Jurkat, Clone E6-1 (cell line): ENCODE results near the gene HM13.
A peak's percentile ranks its signal among the peaks of the same experiment; 100 is the strongest.
"Not testable (repeated sequence)": the region's sequence is repeated elsewhere in the genome, so short reads cannot be mapped to it uniquely, and the experiment has no call there.

Source experiments
- DNase-seq: peaks from one replicate; pipeline ENCODE4 v3.0.0-alpha.2; 2011; ENCODE audit warnings: low read depth, low spot score
- H3K4me3 ChIP-seq: 2 replicates; pipeline ENCODE4 v1.5.1; 2011; ENCODE audit warnings: mild to moderate bottlenecking, low read length, control low read depth, moderate library complexity

The HM13 gene

DNA sequence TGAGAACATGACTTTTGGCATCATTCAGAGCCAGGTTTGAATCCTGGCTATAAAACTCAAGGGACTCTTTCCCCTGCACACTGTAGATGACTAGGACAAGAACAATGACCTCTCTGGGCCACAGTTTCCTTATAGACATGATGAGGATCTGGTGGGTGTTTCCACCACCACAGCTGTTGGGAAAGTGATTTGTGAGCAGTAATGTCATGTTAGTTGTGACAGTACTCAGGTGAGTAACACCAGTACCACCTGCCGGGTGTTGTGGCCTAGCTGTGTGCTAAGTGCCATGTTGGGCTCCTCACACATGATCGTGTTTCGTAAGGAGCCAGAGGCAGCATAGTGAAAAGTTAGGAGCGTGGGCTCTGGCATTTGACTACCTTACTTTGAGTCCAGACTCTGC lies 24.1 kb downstream of the HM13 start:
- no peak overlapping the region for H3K4me3 ChIP-seq
- no peak for DNase-seq

DNA sequence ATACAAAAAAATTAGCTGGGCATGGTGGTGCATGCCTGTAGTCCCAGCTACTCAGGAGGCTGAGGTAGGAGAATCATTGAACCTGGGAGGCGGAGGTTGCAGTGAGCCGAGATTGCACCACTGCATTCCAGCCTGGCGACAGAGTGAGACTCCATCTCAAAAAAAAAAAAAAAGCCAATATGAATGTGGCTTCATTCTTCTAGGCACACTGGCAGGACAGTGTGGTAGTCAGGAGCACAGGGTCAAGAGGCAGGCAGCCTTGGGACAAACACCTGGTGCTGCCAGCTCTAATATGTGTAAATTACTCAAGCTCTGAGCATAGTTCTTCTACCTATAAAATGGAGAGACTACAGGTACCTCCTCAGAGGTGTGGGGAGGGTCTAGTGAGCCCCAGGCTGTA lies 25.4 kb downstream of the HM13 start:
- not testable (repeated sequence) for H3K4me3 ChIP-seq

DNA sequence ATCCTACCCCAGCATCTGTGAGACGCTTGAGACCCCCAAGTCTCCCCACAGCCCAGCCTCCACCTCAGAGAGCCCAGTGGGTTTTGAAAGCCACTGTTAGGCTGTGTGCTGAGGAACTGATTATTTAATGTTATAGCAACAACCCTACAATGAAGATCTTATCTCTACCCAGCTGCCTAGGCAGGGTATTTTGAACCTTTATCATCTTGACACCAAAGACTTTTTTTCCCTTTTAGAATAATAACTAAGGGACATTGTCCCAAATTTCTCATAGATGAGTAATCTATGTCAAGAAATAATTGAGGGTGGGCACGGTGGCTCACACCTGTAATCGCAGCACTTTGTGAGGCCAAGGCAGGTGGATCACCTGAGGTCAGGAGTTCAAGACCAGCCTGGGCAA lies 26.2 kb downstream of the HM13 start:
- H3K4me3 ChIP-seq = no peak overlapping the region
- no peak for DNase-seq

More for the DNA sequence above, 25.4 kb downstream of the HM13 start:
- DNase-seq = not testable (repeated sequence)

DNA sequence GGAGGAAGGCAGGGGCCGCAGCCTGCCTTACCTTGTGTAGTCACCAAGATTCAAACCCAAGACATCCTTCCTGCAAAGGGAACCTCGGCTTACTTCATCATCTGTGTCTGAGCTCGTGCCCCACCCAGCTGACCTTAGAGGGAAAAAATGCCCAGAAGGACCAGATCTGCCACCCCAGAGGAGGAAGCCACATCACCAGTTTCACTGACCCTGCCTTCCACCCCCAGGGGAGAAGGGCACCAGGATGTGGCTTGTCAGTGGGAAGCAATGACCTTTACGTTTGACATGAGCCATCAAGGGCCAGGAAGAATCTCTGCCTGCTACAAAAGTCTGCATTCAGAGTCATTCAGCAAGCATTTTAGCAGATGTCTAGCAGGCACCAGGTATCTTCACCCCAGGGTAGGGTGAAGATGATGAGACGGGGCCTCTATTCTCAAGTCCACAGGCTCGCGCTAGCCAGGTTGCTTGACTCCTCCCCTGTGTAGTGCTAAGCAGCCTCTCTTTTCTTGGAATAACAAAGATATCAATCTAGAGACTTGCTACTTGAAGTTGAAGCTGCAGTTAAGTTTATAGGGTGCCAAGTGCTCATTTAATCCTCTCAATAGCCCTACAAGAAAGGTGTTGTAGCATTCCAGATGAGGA lies 28.1 kb downstream of the HM13 start:
- no peak for DNase-seq
- H3K4me3 ChIP-seq = peak overlapping the region; percentile 40

DNA sequence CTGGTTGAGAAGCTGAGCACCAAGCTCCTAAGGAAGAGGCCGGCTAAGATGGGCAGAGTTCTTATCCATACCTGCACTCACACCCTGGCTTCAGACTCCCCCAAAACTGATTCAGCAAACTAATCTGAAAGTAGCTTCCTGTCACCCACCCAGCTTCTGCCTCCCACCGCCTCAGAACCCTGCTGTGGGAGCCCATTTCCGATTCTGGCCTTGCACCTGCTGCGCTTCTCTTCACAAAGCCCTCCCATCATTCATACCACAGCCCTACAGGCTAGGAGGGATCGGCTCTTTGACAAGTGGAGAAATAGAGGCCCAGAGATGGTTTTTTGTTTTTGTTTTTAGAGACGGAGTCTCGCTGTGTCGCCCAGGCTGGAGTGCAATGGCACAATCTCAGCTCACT lies 28.7 kb downstream of the HM13 start:
- H3K4me3 ChIP-seq = peak overlapping the region; percentile 40
- peak; percentile 91 for DNase-seq

DNA sequence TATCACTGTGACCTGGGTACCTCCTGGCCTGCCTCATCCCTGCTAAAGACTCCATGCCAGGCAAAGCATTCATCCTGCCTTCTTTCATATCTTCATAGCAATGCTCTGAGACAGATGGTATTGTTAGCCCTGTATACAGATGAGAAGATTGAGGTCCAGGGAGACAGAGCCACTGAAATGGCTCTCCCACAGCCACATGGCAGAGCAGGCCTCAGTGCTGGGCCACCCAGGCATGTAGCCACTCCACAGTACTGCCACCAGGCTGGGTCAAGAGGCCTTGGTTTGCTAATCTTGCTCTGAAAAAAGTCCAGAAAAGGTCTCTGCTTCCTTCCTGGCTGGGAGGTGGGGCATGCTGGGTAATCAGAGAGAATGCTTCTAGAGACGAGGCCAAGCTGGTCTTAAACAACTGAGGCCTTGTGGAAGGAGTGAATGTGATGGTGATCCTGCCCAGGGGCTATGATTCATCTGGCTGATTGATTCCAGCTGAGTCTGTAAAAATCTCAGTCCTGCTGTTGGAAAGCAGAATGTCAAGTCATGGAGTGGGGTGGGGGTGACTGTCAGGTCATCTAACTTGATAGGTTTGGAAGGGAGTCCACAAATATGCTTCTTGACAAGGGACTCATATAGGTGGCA lies 29.8 kb downstream of the HM13 start:
- DNase-seq = no peak
- no peak overlapping the region for H3K4me3 ChIP-seq

DNA sequence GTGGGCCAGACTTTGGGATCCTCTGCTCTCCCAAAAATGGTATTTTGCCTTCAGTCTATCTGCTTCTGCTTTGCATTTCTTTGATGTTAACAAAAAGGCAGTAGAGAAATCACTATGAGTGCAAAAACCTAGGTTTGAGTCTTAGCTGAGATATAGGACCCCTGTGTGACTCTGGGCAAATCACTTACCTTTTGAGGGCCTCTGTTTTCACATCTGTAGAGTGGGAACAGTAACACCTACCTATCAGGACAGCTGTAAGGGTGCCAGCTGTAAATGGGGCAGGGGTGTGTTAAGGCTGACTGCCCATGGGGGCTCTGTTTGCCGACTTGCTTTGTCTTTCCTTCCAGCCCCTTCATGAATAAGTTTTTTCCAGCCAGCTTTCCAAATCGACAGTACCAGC lies 30.4 kb downstream of the HM13 start:
- H3K4me3 ChIP-seq = no peak overlapping the region
- no peak for DNase-seq

DNA sequence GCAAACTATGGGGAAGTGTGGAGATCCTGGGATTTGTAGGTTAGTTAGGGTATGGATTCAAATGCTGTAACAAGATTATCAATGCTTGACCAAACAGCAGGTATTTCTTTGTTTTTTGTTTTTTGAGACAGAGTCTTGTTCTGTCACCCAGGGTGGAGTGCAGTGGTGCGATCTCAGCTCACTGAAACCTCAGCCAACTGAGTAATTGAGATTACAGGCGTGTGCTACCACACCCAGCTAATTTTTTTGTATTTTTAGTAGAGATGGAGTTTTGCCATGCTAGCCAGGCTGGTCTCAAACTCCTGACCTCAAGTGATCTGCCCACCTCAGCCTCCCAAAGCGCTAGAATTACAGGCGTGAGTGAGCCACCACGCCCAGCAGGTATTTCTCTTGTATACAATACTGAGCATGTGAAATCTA lies 31.4 kb downstream of the HM13 start:
- not testable (repeated sequence) for H3K4me3 ChIP-seq, DNase-seq

DNA sequence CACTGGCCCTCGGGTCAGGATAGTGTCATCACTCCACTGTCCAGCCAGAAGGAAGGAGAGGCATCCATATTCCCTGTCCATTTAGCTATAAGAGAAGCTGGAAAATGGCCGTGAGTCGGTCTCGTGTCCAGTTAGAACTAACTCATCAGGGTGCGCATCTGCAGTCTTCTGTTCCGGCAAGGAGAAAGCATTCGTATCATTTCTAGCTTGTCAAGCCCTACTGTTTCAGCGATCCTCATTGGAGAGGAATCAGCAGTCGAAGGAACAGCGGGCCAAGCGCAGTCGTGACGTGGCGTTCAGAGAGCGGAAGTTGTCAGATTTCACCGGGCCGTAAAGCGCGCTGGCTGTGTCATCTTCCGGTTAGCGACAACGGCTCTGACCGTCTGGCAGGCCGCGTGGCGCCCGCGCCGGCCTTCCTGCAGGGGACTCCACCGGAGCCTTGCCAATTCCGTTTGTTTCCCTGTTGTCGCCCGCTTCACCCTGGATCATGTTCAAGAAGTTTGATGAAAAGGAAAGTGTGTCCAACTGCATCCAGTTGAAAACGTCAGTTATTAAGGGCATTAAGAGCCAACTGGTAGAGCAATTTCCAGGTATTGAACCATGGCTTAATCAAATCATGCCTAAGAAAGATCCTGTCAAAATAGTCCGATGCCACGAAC lies 32.9 kb downstream of the HM13 start:
- peak overlapping the region; percentile 81 for H3K4me3 ChIP-seq
- DNase-seq = peak; percentile 88

DNA sequence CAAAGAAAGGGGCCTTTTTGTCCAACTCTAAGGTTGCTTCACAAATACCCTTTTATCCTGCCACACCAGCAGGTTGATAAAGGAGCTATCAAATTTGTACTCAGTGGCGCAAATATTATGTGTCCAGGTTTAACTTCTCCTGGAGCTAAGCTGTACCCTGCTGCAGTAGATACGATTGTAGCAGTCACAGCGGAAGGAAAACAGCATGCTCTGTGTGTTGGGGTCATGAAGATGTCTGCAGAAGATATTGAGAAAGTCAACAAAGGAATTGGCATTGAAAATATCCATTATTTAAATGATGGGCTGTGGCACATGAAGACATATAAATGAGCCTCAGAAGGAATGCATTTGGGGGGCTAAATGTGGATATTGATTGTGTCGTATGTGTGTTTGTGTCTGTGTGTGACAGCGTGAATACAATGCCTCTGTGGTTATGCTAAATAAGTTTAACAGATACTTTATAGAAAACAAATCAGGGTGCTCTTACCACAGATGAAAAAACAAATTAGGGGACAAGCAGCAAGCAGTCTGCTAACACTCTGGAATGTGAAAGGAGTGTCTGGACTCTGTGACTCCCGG lies 33.6 kb downstream of the HM13 start:
- H3K4me3 ChIP-seq = peak overlapping the region; percentile 81
- no peak for DNase-seq

DNA sequence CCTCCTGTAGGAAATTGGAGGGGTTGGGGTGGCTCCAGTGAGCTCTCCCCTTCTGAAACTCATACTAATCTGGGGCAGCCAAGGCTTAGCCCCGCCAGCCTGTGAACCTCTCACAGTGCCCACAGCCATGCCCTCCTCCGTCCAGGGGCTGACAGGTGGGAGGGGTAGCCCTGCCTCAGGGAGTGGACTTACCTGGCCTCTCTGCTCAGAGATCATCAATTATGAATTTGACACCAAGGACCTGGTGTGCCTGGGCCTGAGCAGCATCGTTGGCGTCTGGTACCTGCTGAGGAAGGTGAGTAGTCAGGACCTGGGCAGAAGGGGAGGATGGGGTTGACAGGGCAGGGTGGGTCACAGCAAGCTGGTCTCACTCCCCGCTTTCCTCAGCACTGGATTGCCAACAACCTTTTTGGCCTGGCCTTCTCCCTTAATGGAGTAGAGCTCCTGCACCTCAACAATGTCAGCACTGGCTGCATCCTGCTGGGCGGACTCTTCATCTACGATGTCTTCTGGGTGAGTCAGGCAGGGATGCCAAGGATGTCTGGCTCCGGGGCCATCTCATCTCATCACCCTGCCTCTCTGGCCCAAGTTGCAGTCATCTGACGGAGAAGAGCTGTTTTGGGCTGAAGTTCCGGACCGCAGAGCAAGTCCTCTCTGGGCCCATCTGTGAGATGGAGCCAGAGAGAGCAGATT lies 34.7 kb downstream of the HM13 start:
- no peak for DNase-seq
- peak overlapping the region; percentile 81; the same call in 1 of the 2 replicates for H3K4me3 ChIP-seq

DNA sequence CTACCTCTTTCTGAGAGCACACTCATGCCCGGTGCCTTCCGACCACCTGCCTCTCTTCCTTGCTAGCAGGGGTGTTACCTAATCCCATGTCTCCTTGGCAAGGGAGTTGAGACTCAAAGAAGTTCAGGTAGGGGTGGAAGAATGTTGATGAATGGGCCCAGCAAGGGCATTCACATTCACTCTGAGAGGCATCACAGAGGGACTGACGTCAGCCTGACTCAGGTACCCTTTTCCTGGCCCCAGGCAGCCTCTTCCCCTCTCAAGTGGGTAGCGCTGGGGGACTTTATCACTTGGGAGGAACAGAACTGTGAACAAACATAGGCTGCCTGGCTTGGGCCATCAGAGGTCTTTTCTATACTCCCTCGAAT lies 35.3 kb downstream of the HM13 start:
- no peak overlapping the region for H3K4me3 ChIP-seq
- no peak for DNase-seq

DNA sequence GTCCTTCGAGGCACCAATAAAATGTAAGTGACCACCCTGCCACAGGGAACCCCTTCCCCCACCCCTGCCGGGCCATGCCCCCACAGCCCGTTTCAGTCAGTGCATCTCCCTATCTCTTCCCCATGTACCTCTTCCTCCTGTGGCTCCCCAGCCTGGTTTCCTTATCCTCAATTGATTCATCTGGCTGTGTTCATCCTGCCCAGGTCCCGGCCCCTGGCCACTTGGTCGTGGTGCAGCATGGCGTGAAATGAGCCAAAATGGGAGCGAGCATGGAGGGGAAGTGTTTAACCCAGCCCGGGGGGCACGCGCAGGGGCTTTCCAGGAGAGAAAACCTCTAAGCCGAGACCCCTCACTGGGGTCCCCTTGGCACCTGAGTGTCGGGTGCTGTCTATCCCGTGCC lies 35.9 kb downstream of the HM13 start:
- DNase-seq = no peak
- no peak overlapping the region for H3K4me3 ChIP-seq

DNA sequence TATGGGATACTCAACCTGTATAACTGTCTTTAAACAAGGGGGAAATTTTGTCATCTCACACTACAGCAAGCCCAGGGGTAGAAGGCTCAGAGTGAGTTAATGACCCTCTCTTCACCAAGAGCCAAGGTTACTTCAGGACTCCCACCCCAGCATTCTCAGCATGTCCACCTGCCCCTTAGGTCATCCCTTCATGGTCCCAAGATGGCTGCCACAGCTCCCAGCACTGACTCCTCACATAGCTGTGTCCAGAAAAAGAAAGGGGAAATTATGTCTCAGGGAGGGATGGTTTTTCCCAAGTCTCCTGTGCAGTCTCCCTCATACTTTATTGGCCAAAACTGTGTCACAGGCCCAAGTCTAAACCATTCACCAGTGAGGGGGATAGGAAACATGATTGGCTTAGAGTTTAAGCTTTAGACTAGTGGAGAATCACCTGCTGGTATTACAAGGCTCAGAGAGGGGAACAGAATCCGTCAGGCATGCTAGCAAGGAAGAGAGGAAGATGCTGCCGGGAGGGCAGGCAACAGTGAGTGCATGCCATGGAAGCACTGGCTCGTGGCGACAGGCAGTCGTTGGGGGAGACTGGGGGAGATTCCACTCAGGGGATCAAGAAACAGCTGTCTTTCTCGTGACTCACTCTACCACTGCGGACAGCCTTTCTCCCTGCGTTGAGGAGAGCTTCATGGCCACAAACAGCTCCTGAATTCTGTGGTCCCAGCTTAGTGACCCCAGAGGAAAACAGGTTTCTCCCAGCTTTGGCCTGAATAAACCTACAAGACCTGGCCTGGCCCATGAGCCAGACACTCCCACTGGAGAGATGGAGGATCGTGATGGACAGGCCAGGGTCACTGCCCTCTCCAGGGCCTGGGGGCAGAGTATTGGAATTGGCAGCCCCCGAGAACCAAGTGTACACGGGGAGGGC lies 37.2 kb downstream of the HM13 start:
- H3K4me3 ChIP-seq = no peak overlapping the region
- DNase-seq = no peak

DNA sequence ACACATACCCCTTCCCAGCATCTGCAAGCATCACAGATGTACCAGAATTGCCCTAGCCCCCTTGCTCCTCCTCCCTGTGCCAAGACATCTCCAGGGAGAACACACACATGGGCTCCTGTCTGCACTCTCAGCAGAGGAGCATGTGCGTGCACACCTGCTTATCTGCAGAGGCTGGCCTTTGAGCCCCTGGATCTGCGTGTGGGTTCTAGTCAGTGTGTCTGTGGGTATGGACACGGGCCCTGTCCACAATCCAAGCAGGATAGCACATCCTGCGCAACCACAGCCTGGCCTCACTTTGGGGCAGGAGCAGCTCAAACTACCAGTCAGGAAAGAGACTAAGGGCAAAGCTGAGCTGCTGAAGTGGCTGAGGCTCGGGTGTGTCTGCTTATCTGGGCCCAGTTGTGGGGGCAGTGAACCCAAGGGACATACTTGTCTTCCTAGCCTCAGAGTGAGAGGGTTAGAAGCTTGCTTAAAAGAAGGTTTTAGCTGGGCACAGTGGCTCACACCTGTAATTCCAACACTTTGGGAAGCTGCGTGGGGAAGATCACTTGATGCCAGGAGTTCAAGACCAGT lies 41.0 kb downstream of the HM13 start:
- no peak overlapping the region for H3K4me3 ChIP-seq
- no peak for DNase-seq

DNA sequence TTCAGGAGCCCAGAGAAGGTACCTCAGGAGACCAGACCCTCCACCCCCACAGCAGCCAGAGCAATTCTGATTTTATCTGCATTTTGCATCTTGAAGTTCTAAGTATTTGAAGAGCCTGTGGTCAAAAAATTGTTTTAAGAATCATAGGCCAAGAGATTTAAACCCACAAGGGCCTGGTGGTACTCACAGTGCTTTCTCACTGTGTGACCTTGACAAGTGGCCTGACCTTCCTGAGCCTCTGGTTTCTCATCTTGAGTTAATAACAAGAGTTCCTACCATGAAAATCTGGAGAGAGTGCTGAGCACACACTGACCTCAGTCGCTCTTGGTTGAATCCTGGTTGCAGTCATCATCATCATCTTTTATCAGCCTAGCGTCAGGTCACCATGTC lies 45.5 kb downstream of the HM13 start:
- DNase-seq = no peak
- H3K4me3 ChIP-seq = no peak overlapping the region

DNA sequence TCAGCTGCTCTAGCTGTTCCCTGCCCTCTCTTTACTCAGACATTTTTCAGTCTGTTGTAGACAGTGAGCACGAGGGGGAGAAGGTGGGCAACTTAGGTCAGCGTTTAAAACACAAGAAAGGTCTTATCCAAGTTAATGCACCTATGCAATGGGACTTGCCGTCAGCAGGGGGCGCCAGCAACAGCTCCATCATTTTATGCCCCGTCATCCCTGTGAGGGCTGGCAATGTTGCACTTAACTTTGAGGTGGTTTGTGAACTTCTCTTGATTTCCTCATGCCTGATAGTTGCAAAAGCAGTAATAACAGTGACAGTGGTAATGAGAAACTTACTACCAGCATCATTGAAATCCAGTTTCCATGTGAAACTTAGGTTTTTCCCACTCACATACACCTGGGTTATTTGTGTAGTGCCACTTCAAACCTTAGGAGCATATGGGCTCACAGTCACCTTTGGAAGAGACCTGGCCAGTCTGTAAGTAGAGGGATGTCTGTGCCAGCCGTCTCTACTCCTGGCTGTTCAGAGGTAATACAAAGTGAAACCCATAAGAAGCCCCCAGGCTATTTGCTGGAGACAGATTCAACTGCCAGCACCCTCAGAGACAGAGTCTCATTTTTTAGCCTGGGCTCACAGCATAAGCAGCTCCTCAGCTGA lies 46.0 kb downstream of the HM13 start:
- H3K4me3 ChIP-seq = no peak overlapping the region
- peak; percentile 90 for DNase-seq
